CD14-positive monocyte (primary cell): Measurements from ENCODE around the gene NMUR1. TPM values are rescaled to one million over a fixed set of nuclear protein-coding genes. Genes with fewer than 3 reads are reported as not detected.

ENCODE experiments used
- DNase-seq, 3 donors: peaks; one replicate each; pipeline ENCODE4 v3.0.0-alpha.2; 2011 to 2022
- H2AFZ ChIP-seq: 2 replicates; pipeline ENCODE4 v1.6.0; 2012; ENCODE audit warnings: mild to moderate bottlenecking, low read depth, low read length, inconsistent platforms; ENCODE audit not compliant: insufficient read depth, poor library complexity, severe bottlenecking
- H3K27ac ChIP-seq, 2 donors: 1 replicate in 1 of 2; 2 replicates in 1 of 2; pipeline ENCODE4 v1.5.1; 2012 to 2013; ENCODE audit warnings: low read length in 2 of 2, control low read depth in 1 of 2, inconsistent platforms in 1 of 2, low read depth in 1 of 2, mild to moderate bottlenecking in 1 of 2
- H3K27me3 ChIP-seq, 2 donors: one replicate each; pipeline versions ENCODE4 v1.6.0 to v1.6.1; 2011 to 2013; ENCODE audit warnings: low read length in 2 of 2; ENCODE audit not compliant: control insufficient read depth in 2 of 2, insufficient read depth in 2 of 2
- H3K36me3 ChIP-seq, 2 donors: replicated peaks in 1 of 2; 1 replicate in 1 of 2; 2 replicates in 1 of 2; pipeline versions ENCODE4 v1.5.1 to v1.6.1; 2012 to 2013; ENCODE audit warnings: low read length in 2 of 2, control low read depth in 1 of 2, inconsistent platforms in 1 of 2, mild to moderate bottlenecking in 1 of 2; ENCODE audit not compliant: insufficient read depth in 2 of 2, control insufficient read depth in 1 of 2
- H3K4me1 ChIP-seq, 2 donors: 1 replicate in 1 of 2; 2 replicates in 1 of 2; pipeline versions ENCODE4 v1.5.1 to v1.6.1; 2012 to 2013; ENCODE audit warnings: low read length in 2 of 2, control low read depth in 1 of 2, inconsistent platforms in 1 of 2, mild to moderate bottlenecking in 1 of 2, moderate library complexity in 1 of 2; ENCODE audit not compliant: insufficient read depth in 2 of 2, control insufficient read depth in 1 of 2
- H3K4me2 ChIP-seq: replicated peaks from 2 replicates; pipeline ENCODE3; 2012; ENCODE audit warnings: low read length, moderate library complexity, mild to moderate bottlenecking; ENCODE audit not compliant: poor library complexity, severe bottlenecking; ENCODE audit errors: extremely low read depth
- H3K4me3 ChIP-seq, 3 experiments: fragments of 200-600 bp in 1 of 3; sonication (generic) in 1 of 3; replicated peaks in 1 of 3; 1 replicate in 2 of 3; 2 replicates in 1 of 3; pipeline ENCODE4 v1.5.1; 2011 to 2013; ENCODE audit warnings: low read length in 3 of 3, mild to moderate bottlenecking in 3 of 3, control low read depth in 2 of 3, low read depth in 2 of 3, inconsistent platforms in 1 of 3, moderate library complexity in 1 of 3
- H3K79me2 ChIP-seq: 2 replicates; pipeline ENCODE4 v1.6.0; 2012; ENCODE audit warnings: mild to moderate bottlenecking, control low read depth, inconsistent platforms, low read length, moderate library complexity; ENCODE audit not compliant: insufficient read depth
- H3K9ac ChIP-seq: 2 replicates; pipeline ENCODE4 v1.6.0; 2017; ENCODE audit warnings: low read length, mild to moderate bottlenecking; ENCODE audit not compliant: insufficient read depth, poor library complexity, severe bottlenecking
- H3K9me3 ChIP-seq, 2 donors: replicated peaks in 1 of 2; 1 replicate in 1 of 2; 2 replicates in 1 of 2; pipeline versions ENCODE4 v1.5.1 to v1.6.1; 2012 to 2013; ENCODE audit warnings: low read length in 2 of 2, control low read depth in 1 of 2; ENCODE audit not compliant: control insufficient read depth in 1 of 2, insufficient read depth in 1 of 2
- H4K20me1 ChIP-seq: 2 replicates; pipeline ENCODE4 v1.6.0; 2012; ENCODE audit warnings: mild to moderate bottlenecking, low read length, control low read depth, moderate library complexity; ENCODE audit not compliant: insufficient read depth
- H3K27ac Mint-ChIP-seq, 7 donors: one replicate each; pipeline ENCODE4 v1.8.0; 2020; ENCODE audit warnings: mild to moderate bottlenecking in 7 of 7, mixed read lengths in 7 of 7, moderate library complexity in 6 of 7, inconsistent platforms in 2 of 7
- H3K27me3 Mint-ChIP-seq, 3 donors: one replicate each; pipeline ENCODE4 v1.8.0; 2021 to 2022; ENCODE audit warnings: low read depth in 3 of 3, mild to moderate bottlenecking in 3 of 3, mixed read lengths in 3 of 3, moderate library complexity in 3 of 3, inconsistent platforms in 1 of 3
- H3K36me3 Mint-ChIP-seq, 2 donors: one replicate each; pipeline ENCODE4 v1.8.0; 2020; ENCODE audit warnings: mixed read lengths in 2 of 2, inconsistent platforms in 1 of 2, mild to moderate bottlenecking in 1 of 2
- H3K4me1 Mint-ChIP-seq: one replicate; pipeline ENCODE4 v1.8.0; 2020; ENCODE audit warnings: mild to moderate bottlenecking, mixed read lengths
- H3K4me3 Mint-ChIP-seq, 2 donors: one replicate each; pipeline ENCODE4 v1.8.0; 2020; ENCODE audit warnings: mild to moderate bottlenecking in 2 of 2, mixed read lengths in 2 of 2, moderate library complexity in 1 of 2
- H3K9me3 Mint-ChIP-seq, 7 donors: one replicate each; pipeline ENCODE4 v1.8.0; 2020 to 2022; ENCODE audit warnings: mixed read lengths in 7 of 7, mild to moderate bottlenecking in 6 of 7, moderate library complexity in 6 of 7, inconsistent platforms in 2 of 7
- whole genome bisulfite sequencing: methylation state at CpG from one replicate; pipeline ENCODE4 v1.1.5; 2013; ENCODE audit warnings: missing lambda C conversion rate; ENCODE audit not compliant: insufficient coverage; 5-methylcytosine and 5-hydroxymethylcytosine counted together
- intact Hi-C, 2 donors: fragments of 100-400 bp; cut with micrococcal nuclease; formaldehyde crosslinking; loops; one replicate each; pipeline versions ENCODE4 v1.15.0 to v1.15.1; 2023
- polyA plus RNA-seq, 3 donors: library from polyadenylated mRNA; depleted of rRNA in 1 of 3; unstranded in 2 of 3; stranded (reverse) in 1 of 3; fragments of 300-500 nt in 2 of 3; fragments of >200 nt in 1 of 3; fragmentation: Illumina TruSeq in 2 of 3; gene quantifications; 1 replicate in 2 of 3; 2 replicates in 1 of 3; pipeline ENCODE4 v1.2.3, GENCODE V29; 2012 to 2021
- TF ChIP-seq, protein P1 (sequence below): fragments of 200-600 bp; IDR thresholded peaks from one replicate; pipeline ENCODE4 v1.8.0; 2022; ENCODE audit warnings: antibody characterized with exemption, mild to moderate bottlenecking

NMUR1 gene
- polyA plus RNA-seq, 3 donors, result not detected

DNA sequence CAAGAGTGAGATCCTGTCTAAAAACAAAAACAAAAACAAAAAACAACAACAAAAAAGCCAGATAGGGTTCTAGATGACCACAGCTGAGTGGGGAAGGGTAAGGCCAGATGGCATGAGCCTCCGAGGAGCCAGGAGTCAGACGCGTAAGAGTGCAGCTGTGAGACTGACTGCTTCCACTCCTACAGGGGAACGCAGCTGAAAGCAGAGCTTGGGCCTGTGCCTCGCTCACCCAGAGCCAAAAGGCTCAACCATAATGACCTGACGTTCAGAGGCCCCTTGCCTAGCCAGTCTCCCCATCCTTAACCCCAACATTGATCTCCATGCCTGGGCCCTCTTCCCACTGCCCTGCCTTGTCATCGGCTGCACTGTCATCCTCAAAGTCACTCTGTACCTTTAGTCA, 39.4 kb downstream of the NMUR1 start:
- Mint-ChIP-seq H3K4me1 (no peaks in the 10 kb centered on the region), H3K27ac (peak overlapping the region in 1 of 7 donors; percentile 52), H3K9me3 (peaks cover 0 to 7% (median 3%) of the 10 kb centered on the region in 7 donors)

DNA sequence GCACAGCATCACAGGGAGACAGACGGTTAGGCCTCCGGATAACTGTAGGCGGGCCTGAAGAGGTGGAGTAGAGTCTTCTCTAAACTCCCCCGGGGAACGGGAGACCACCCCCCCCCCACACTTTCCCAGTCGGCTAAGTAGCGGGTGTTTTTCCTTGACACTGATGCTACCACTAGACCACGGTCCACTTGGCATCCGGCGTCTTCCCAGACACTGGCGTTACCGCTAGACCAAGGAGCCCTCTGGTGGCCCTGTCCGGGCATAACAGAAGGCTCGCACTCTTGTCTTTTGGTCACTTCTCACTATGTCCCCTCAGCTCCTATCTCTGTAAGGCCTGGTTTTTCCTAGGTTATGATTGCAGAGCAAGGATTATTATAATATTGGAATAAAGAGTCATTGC, 40.3 kb downstream of the NMUR1 start:
- H2AFZ ChIP-seq, result no peak overlapping the region
- no peak overlapping the region for H3K4me2 ChIP-seq
- no peak overlapping the region for H3K4me3 ChIP-seq
- no peak overlapping the region for H3K27ac ChIP-seq
- Mint-ChIP-seq H3K27me3 (peaks cover 0 to 7% (median 3%) of the 10 kb centered on the region in 3 donors), H3K27ac (no peak overlapping the region), H3K4me1 (no peaks in the 10 kb centered on the region), H3K36me3 (no peaks in the 10 kb centered on the region), H3K4me3 (no peak overlapping the region), H3K9me3 (peaks cover 0 to 7% (median 3%) of the 10 kb centered on the region in 7 donors)
- no peaks in the 10 kb centered on the region for H4K20me1 ChIP-seq
- WGBS, result 94% methylated on average over 5 of the region's 14 CpGs
- no peaks in the 10 kb centered on the region for H3K9me3 ChIP-seq
- H3K9ac ChIP-seq, result no peak overlapping the region
- no peaks in the 10 kb centered on the region for H3K27me3 ChIP-seq
- H3K36me3 ChIP-seq, result no peaks in the 10 kb centered on the region
- no peak for DNase-seq
- intact Hi-C loops, result no loop called here
- TF ChIP-seq, protein P1, sequence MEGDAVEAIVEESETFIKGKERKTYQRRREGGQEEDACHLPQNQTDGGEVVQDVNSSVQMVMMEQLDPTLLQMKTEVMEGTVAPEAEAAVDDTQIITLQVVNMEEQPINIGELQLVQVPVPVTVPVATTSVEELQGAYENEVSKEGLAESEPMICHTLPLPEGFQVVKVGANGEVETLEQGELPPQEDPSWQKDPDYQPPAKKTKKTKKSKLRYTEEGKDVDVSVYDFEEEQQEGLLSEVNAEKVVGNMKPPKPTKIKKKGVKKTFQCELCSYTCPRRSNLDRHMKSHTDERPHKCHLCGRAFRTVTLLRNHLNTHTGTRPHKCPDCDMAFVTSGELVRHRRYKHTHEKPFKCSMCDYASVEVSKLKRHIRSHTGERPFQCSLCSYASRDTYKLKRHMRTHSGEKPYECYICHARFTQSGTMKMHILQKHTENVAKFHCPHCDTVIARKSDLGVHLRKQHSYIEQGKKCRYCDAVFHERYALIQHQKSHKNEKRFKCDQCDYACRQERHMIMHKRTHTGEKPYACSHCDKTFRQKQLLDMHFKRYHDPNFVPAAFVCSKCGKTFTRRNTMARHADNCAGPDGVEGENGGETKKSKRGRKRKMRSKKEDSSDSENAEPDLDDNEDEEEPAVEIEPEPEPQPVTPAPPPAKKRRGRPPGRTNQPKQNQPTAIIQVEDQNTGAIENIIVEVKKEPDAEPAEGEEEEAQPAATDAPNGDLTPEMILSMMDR, result peak; percentile 26
- H3K4me1 ChIP-seq, result no peaks in the 10 kb centered on the region
- H3K79me2 ChIP-seq, result no peaks in the 10 kb centered on the region

More for the DNA sequence above, 39.4 kb downstream of the NMUR1 start:
- Mint-ChIP-seq H3K36me3 (no peaks in the 10 kb centered on the region), H3K27me3 (peaks cover 0 to 7% (median 3%) of the 10 kb centered on the region in 3 donors), H3K4me3 (no peak overlapping the region)
- Histone ChIP-seq H3K4me3 (no peak overlapping the region), H3K4me1 (no peaks in the 10 kb centered on the region), H4K20me1 (no peaks in the 10 kb centered on the region), H3K79me2 (no peaks in the 10 kb centered on the region), H3K4me2 (no peak overlapping the region), H3K9me3 (no peaks in the 10 kb centered on the region), H3K27ac (no peak overlapping the region), H3K9ac (no peak overlapping the region), H3K27me3 (no peaks in the 10 kb centered on the region), H2AFZ (no peak overlapping the region), H3K36me3 (no peaks in the 10 kb centered on the region)
- TF ChIP-seq, protein P1, result no peak
- WGBS, result 93% methylated on average over 7 of the region's 7 CpGs
- intact Hi-C loops, result no loop called here
- no peak for DNase-seq
